H9 (cell line): Measurements from ENCODE around the gene NUP210. TPM values are rescaled to one million over a fixed set of nuclear protein-coding genes. Genes with fewer than 3 reads are reported as not detected.

ENCODE experiments used
- DNase-seq: peaks from one replicate; pipeline ENCODE4 v3.0.0-alpha.2; 2017
- H2AFZ ChIP-seq: one replicate; pipeline ENCODE4 v1.6.1; 2013; ENCODE audit warnings: mild to moderate bottlenecking, low read length, control low read depth, moderate library complexity
- H2AK5ac ChIP-seq: 2 replicates; pipeline ENCODE4 v1.6.1; 2013; ENCODE audit warnings: low read length, control low read depth, mixed read lengths; ENCODE audit not compliant: insufficient read length
- H2BK120ac ChIP-seq: one replicate; pipeline ENCODE4 v1.6.1; 2013; ENCODE audit warnings: low read depth, mild to moderate bottlenecking, low read length, control low read depth, inconsistent platforms; ENCODE audit not compliant: poor library complexity, severe bottlenecking
- H2BK12ac ChIP-seq: 2 replicates; pipeline ENCODE4 v1.6.1; 2013; ENCODE audit warnings: low read length, control low read depth, mixed read lengths, low read depth; ENCODE audit not compliant: insufficient read length
- H2BK15ac ChIP-seq: 2 replicates; pipeline ENCODE4 v1.6.1; 2013; ENCODE audit warnings: low read depth, low read length, control low read depth
- H2BK20ac ChIP-seq: one replicate; pipeline ENCODE4 v1.6.1; 2013; ENCODE audit warnings: low read depth, mild to moderate bottlenecking, low read length, control low read depth, inconsistent platforms; ENCODE audit not compliant: poor library complexity, severe bottlenecking
- H2BK5ac ChIP-seq: 2 replicates; pipeline ENCODE4 v1.6.1; 2013; ENCODE audit warnings: low read length, control low read depth, mixed read lengths; ENCODE audit not compliant: insufficient read length
- H3K14ac ChIP-seq: 2 replicates; pipeline ENCODE4 v1.6.1; 2013; ENCODE audit warnings: low read length, control low read depth; ENCODE audit not compliant: insufficient read depth
- H3K18ac ChIP-seq: 2 replicates; pipeline ENCODE4 v1.6.1; 2013; ENCODE audit warnings: low read depth, mild to moderate bottlenecking, mixed read lengths, low read length, control low read depth; ENCODE audit not compliant: insufficient read length
- H3K23ac ChIP-seq: 2 replicates; pipeline ENCODE4 v1.6.1; 2013; ENCODE audit warnings: low read length, control low read depth, mixed read lengths, low read depth; ENCODE audit not compliant: insufficient read length
- H3K23me2 ChIP-seq: 2 replicates; pipeline ENCODE4 v1.6.1; 2013; ENCODE audit warnings: low read depth, mild to moderate bottlenecking, mixed read lengths, low read length, control low read depth; ENCODE audit not compliant: insufficient read length, poor library complexity, severe bottlenecking
- H3K27ac ChIP-seq: 2 replicates; pipeline ENCODE4 v1.5.1; 2013; ENCODE audit warnings: low read length, control low read depth, mixed read lengths, low read depth; ENCODE audit not compliant: insufficient read length
- H3K27me3 ChIP-seq: 2 replicates; pipeline ENCODE4 v1.6.1; 2013; ENCODE audit warnings: low read length, control low read depth, inconsistent platforms; ENCODE audit not compliant: insufficient read depth
- H3K4ac ChIP-seq: 2 replicates; pipeline ENCODE4 v1.6.1; 2013; ENCODE audit warnings: low read depth, mild to moderate bottlenecking, control low read depth, inconsistent platforms, low read length, moderate library complexity
- H3K4me1 ChIP-seq: 2 replicates; pipeline ENCODE4 v1.6.1; 2013; ENCODE audit warnings: low read length, control low read depth, inconsistent platforms; ENCODE audit not compliant: insufficient read depth
- H3K4me2 ChIP-seq: 2 replicates; pipeline ENCODE4 v1.6.1; 2013; ENCODE audit warnings: low read length, control low read depth, mixed read lengths; ENCODE audit not compliant: insufficient read length, insufficient read depth
- H3K56ac ChIP-seq: 2 replicates; pipeline ENCODE4 v1.6.1; 2013; ENCODE audit warnings: low read depth, mild to moderate bottlenecking, mixed read lengths, low read length, control low read depth; ENCODE audit not compliant: insufficient read length
- H3K79me1 ChIP-seq: 2 replicates; pipeline ENCODE4 v1.6.1; 2013; ENCODE audit warnings: low read depth, mild to moderate bottlenecking, moderate library complexity, low read length, control low read depth, inconsistent platforms; ENCODE audit not compliant: insufficient read depth, poor library complexity, severe bottlenecking
- H3K79me2 ChIP-seq: 2 replicates; pipeline ENCODE4 v1.6.1; 2013; ENCODE audit warnings: low read length, control low read depth, inconsistent platforms; ENCODE audit not compliant: insufficient read depth
- H3K9ac ChIP-seq: 2 replicates; pipeline ENCODE4 v1.6.1; 2013; ENCODE audit warnings: low read length, control low read depth, mixed read lengths; ENCODE audit not compliant: insufficient read length; ENCODE audit errors: extremely low read depth
- H3K9me3 ChIP-seq: one replicate; pipeline ENCODE4 v1.6.1; 2013; ENCODE audit warnings: low read depth, low read length, inconsistent platforms; ENCODE audit not compliant: control insufficient read depth
- H3T11ph ChIP-seq: one replicate; pipeline ENCODE4 v1.6.1; 2013; ENCODE audit warnings: mild to moderate bottlenecking, low read length, control low read depth, inconsistent platforms
- H4K20me1 ChIP-seq: one replicate; pipeline ENCODE4 v1.6.1; 2013; ENCODE audit not compliant: control insufficient read depth, insufficient read length, insufficient read depth
- H4K5ac ChIP-seq: 2 replicates; pipeline ENCODE4 v1.6.1; 2013; ENCODE audit warnings: low read depth, mild to moderate bottlenecking, mixed read lengths, low read length, control low read depth; ENCODE audit not compliant: insufficient read length
- H4K8ac ChIP-seq: replicated peaks from 2 replicates; pipeline ENCODE4 v1.6.1; 2013; ENCODE audit warnings: low read length, control low read depth, mixed read lengths, low read depth; ENCODE audit not compliant: insufficient read length
- H4K91ac ChIP-seq: 2 replicates; pipeline ENCODE4 v1.6.1; 2013; ENCODE audit warnings: low read depth, mild to moderate bottlenecking, moderate library complexity, mixed read lengths, low read length, control low read depth; ENCODE audit not compliant: insufficient read length
- H3K27ac Mint-ChIP-seq, 3 experiments: 2 replicates in 2 of 3; 3 replicates in 1 of 3; pipeline ENCODE4 v1.8.0; 2020 to 2021; ENCODE audit warnings: mixed read lengths in 3 of 3, mild to moderate bottlenecking in 1 of 3, moderate library complexity in 1 of 3
- H3K27me3 Mint-ChIP-seq: 2 replicates; pipeline ENCODE4 v1.8.0; 2021; ENCODE audit warnings: low read depth, mild to moderate bottlenecking, moderate library complexity, mixed read lengths
- H3K36me3 Mint-ChIP-seq, 3 experiments: 2 replicates in 2 of 3; 3 replicates in 1 of 3; pipeline ENCODE4 v1.8.0; 2020 to 2021; ENCODE audit warnings: low read depth in 3 of 3, mixed read lengths in 3 of 3; ENCODE audit not compliant: insufficient read depth in 1 of 3
- H3K4me1 Mint-ChIP-seq, 2 experiments: 2 replicates each; pipeline ENCODE4 v1.8.0; 2020; ENCODE audit warnings: mixed read lengths in 2 of 2
- H3K4me3 Mint-ChIP-seq, 2 experiments: 2 replicates in 1 of 2; 3 replicates in 1 of 2; pipeline ENCODE4 v1.8.0; 2020 to 2021; ENCODE audit warnings: mild to moderate bottlenecking in 2 of 2, mixed read lengths in 2 of 2, moderate library complexity in 1 of 2
- H3K9me3 Mint-ChIP-seq, 2 experiments: 2 replicates in 1 of 2; 3 replicates in 1 of 2; pipeline ENCODE4 v1.8.0; 2020; ENCODE audit warnings: mild to moderate bottlenecking in 2 of 2, mixed read lengths in 2 of 2, moderate library complexity in 1 of 2
- CTCF ChIP-seq: fragments of 200-600 bp; sonication (generic); conservative IDR thresholded peaks from 3 replicates; pipeline ENCODE4 v1.8.0; 2021; ENCODE audit warnings: antibody characterized with exemption, mild to moderate bottlenecking
- WGBS: extraction: QIAGEN DNeasy Blood & Tissue Kit; methylation state at CpG from one replicate; pipeline ENCODE4 v1.1.7; 2013; ENCODE audit warnings: missing lambda C conversion rate, low lambda C conversion rate, mixed read lengths; ENCODE audit not compliant: insufficient read length; ENCODE audit errors: extremely low coverage; 5-methylcytosine and 5-hydroxymethylcytosine counted together
- total RNA-seq: library from RNA; stranded (reverse); gene quantifications from 2 replicates; pipeline ENCODE4 v1.2.1, GENCODE V29; 2021

NUP210 gene
- total RNA-seq, 1 experiment from 2014 or later, result 48.8 TPM

GRCh38 chr3:13357074-13357473 is 63.0 kb downstream of the NUP210 start:
- Mint-ChIP-seq H3K4me1 (no peaks in the 10 kb centered on the region; a peak in 1 of 4 replicates), H3K27me3 (no peaks in the 10 kb centered on the region), H3K27ac (peak overlapping the region in 1 of 3 experiments; percentile 13; a peak in 2 of 7 replicates), H3K4me3 (no peak overlapping the region), H3K36me3 (peaks cover 41 to 89% (median 55%) of the 10 kb centered on the region in 3 experiments), H3K9me3 (no peaks in the 10 kb centered on the region)
- no peaks in the 10 kb centered on the region for H3K79me2 ChIP-seq
- no peak overlapping the region for H4K5ac ChIP-seq
- no peak overlapping the region for H4K91ac ChIP-seq
- no peak overlapping the region for H3T11ph ChIP-seq
- H3K9me3 ChIP-seq, result no peaks in the 10 kb centered on the region
- H2BK15ac ChIP-seq, result no peak overlapping the region
- no peak overlapping the region for H3K56ac ChIP-seq
- no peak overlapping the region for H2AK5ac ChIP-seq
- H3K27ac ChIP-seq, result no peak overlapping the region
- DNase-seq, result no peak
- H2BK120ac ChIP-seq, result no peak overlapping the region
- H3K4me1 ChIP-seq, result no peaks in the 10 kb centered on the region
- H3K9ac ChIP-seq, result no peak overlapping the region
- WGBS, result no CpG with 5 or more reads among the region's 11 CpGs
- no peak overlapping the region for H2BK12ac ChIP-seq
- H4K8ac ChIP-seq, result no peak overlapping the region
- no peaks in the 10 kb centered on the region for H3K27me3 ChIP-seq
- H3K23ac ChIP-seq, result no peak overlapping the region
- no peak overlapping the region for H3K4me2 ChIP-seq
- TF ChIP-seq CTCF, result no peak
- no peak overlapping the region for H3K14ac ChIP-seq
- no peak overlapping the region for H2AFZ ChIP-seq
- no peaks in the 10 kb centered on the region for H3K23me2 ChIP-seq
- H2BK5ac ChIP-seq, result no peak overlapping the region
- no peak overlapping the region for H3K18ac ChIP-seq
- H4K20me1 ChIP-seq, result no peaks in the 10 kb centered on the region
- no peak overlapping the region for H3K4ac ChIP-seq
- no peaks in the 10 kb centered on the region for H3K79me1 ChIP-seq
- H2BK20ac ChIP-seq, result no peak overlapping the region
